GM19193 (cell line): ENCODE results near the gene TRIM8.

Experiments
- POLR2A ChIP-seq: IDR thresholded peaks from 4 replicates; pipeline ENCODE4 v1.6.1; 2011; ENCODE audit not compliant: insufficient read depth, insufficient read length; ENCODE audit errors: extremely low read depth

Gene TRIM8

GRCh38 chr10:102610441-102610887 lies 33.8 kb upstream of the TRIM8 start:
- TF ChIP-seq POLR2A = no peak

- no peak for TF ChIP-seq POLR2A
Observed at GRCh38 chr10:102611514-102612087, 32.7 kb upstream of the TRIM8 start.

GRCh38 chr10:102612964-102613275 lies 31.4 kb upstream of the TRIM8 start:
- no peak for TF ChIP-seq POLR2A

- TF ChIP-seq POLR2A = no peak
Observed at GRCh38 chr10:102613286-102613685, 31.0 kb upstream of the TRIM8 start.

- TF ChIP-seq POLR2A = no peak
Observed at GRCh38 chr10:102613785-102614184, 30.5 kb upstream of the TRIM8 start.

- no peak for TF ChIP-seq POLR2A
Observed at GRCh38 chr10:102614888-102615287, 29.4 kb upstream of the TRIM8 start.

GRCh38 chr10:102615361-102615760 lies 28.9 kb upstream of the TRIM8 start:
- no peak for TF ChIP-seq POLR2A

- TF ChIP-seq POLR2A = no peak
Observed at GRCh38 chr10:102616066-102616770, 28.1 kb upstream of the TRIM8 start.

- no peak for TF ChIP-seq POLR2A
Observed at GRCh38 chr10:102617041-102617440, 27.2 kb upstream of the TRIM8 start.

GRCh38 chr10:102617816-102618215 lies 26.5 kb upstream of the TRIM8 start:
- no peak for TF ChIP-seq POLR2A

GRCh38 chr10:102619281-102619981 lies 24.8 kb upstream of the TRIM8 start:
- no peak for TF ChIP-seq POLR2A

GRCh38 chr10:102620138-102620590 lies 24.1 kb upstream of the TRIM8 start:
- no peak for TF ChIP-seq POLR2A

GRCh38 chr10:102620591-102621442 lies 23.5 kb upstream of the TRIM8 start:
- no peak for TF ChIP-seq POLR2A

GRCh38 chr10:102621443-102622325 lies 22.6 kb upstream of the TRIM8 start:
- no peak for TF ChIP-seq POLR2A
